ENCODE measurements around the gene GARIN5A. TPM values are rescaled to one million over a fixed set of nuclear protein-coding genes. Genes with fewer than 3 reads are reported as not detected.

Gene GARIN5A
- total and polyA plus RNA-seq, 2 of the 8 experiments (the other 6 are each of a cell fraction or from before 2014, with no cell fraction given), result 9.1 to 18.5 TPM

DNA sequence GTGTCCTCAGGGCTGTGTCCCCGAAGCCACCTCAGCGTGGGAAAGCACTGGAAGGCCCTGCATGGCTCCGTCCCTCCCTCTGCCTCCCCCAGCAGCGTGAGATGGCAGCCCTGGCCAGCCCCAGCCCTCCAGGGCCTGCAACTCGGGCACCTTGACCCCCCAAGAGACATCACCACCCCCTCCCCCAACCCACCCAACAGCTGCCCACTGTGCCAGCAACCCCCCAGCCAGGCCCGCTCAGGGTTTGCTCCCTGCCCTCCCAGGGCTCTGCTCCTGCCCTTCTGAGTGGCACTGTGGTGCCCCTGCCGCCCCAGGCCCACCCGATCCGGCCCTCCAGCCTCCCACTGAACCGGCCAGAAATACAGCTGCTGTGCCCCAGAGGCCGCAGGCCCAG lies 38.5 kb upstream of the GARIN5A start:
- no peak overlapping the region for H3K9ac ChIP-seq (replicated peaks in 1 of 4; ENCODE audit: extremely low read depth in 1 of 4, low read depth in 3 of 4, low read length in 3 of 4)
- H2AK5ac ChIP-seq (ENCODE audit: low read depth, low read length), result no peak overlapping the region
- H4K91ac ChIP-seq (replicated peaks; ENCODE audit: insufficient read length, low read length), result no peak overlapping the region
- no peaks in the 10 kb centered on the region for H3K79me2 ChIP-seq (ENCODE audit: control insufficient read depth in 1 of 2, insufficient read depth in 2 of 2, low read length in 2 of 2)
- H3K79me1 ChIP-seq (ENCODE audit: low read depth, low read length), result no peaks in the 10 kb centered on the region
- H3K56ac ChIP-seq (replicated peaks; ENCODE audit: insufficient read length, low read depth, low read length), result no peak overlapping the region
- no peak overlapping the region for H4K8ac ChIP-seq (ENCODE audit: extremely low read depth, insufficient read depth, low read length)
- H3K23me2 ChIP-seq (ENCODE audit: low read depth, low read length), result no peaks in the 10 kb centered on the region; the same call in 1 of the 2 replicates
- H3K36me3 ChIP-seq (ENCODE audit: control insufficient read depth in 2 of 4, insufficient read depth in 4 of 4, low read length in 3 of 4), result peaks cover 0 to 19% (median 0%) of the 10 kb centered on the region in 4 experiments; a peak in 2 of 8 replicates
- no peak overlapping the region for H3K23ac ChIP-seq (ENCODE audit: insufficient read length)
- no peak overlapping the region for H2BK120ac ChIP-seq (replicated peaks; ENCODE audit: low read depth, low read length)
- no peak overlapping the region for H2BK15ac ChIP-seq (ENCODE audit: low read length)
- no peak overlapping the region for H2AFZ ChIP-seq (ENCODE audit: low read length)
- H3K27me3 ChIP-seq (replicated peaks in 1 of 4; ENCODE audit: control insufficient read depth in 3 of 4, extremely low read depth in 1 of 4, insufficient read depth in 3 of 4, low read length in 3 of 4), result peaks cover 0 to 10% (median 4%) of the 10 kb centered on the region in 4 experiments; a peak in 6 of 7 replicates
- H2BK20ac ChIP-seq (ENCODE audit: low read length), result no peak overlapping the region
- peaks cover 0 to 6% (median 4%) of the 10 kb centered on the region in 4 experiments; a peak in 4 of 7 replicates for H3K4me1 ChIP-seq (replicated peaks in 1 of 4; ENCODE audit: control insufficient read depth in 3 of 4, insufficient read depth in 4 of 4, low read length in 3 of 4)
- H4K5ac ChIP-seq (ENCODE audit: insufficient read length, low read depth, low read length), result no peak overlapping the region
- CTCF ChIA-PET (ENCODE audit: partially characterized antibody), result interaction anchor here (0.9 to 19.3 kb wide), 3 partner anchors 22 to 181 kb away, joined by 3 to 206 read pairs (median 3); no protein-coding TSS in a partner anchor
- no peak overlapping the region for H3K14ac ChIP-seq (ENCODE audit: insufficient read length)
- no peak for TF ChIP-seq YY1 (IDR thresholded peaks at IDR 0.05; ENCODE audit: low read depth, low read length)
- no peak for TF ChIP-seq HDAC2 (IDR thresholded peaks at IDR 0.05; ENCODE audit: borderline replicate concordance in 1 of 2, low read depth in 2 of 2, low read length in 2 of 2)
- TF ChIP-seq SAP30 (IDR thresholded peaks at IDR 0.05; ENCODE audit: insufficient read depth, insufficient replicate concordance, low read length), result no peak
- TF ChIP-seq GTF2F1 (IDR thresholded peaks at IDR 0.05; ENCODE audit: borderline replicate concordance, low read depth, low read length), result no peak
- no peak for TF ChIP-seq SP4 (IDR thresholded peaks at IDR 0.05; ENCODE audit: low read length)
- POLR2A ChIA-PET (ENCODE audit: partially characterized antibody), result interaction anchor here (1.2 to 1.9 kb wide), 3 partner anchors 12 to 18 kb away, joined by 4 read pairs; no protein-coding TSS in a partner anchor
- no peak for FAIRE-seq
- no peak overlapping the region for H2BK12ac ChIP-seq (ENCODE audit: low read depth, low read length)
- no peak overlapping the region for H3K27ac ChIP-seq (ENCODE audit: low read depth, low read length)
- H3K18ac ChIP-seq (ENCODE audit: extremely low read depth, low read length), result no peak overlapping the region
- no peaks in the 10 kb centered on the region; a peak in 1 of 4 replicates for H3K9me3 ChIP-seq (ENCODE audit: insufficient read depth in 2 of 2, low read depth in 1 of 2, low read length in 1 of 2)
- WGBS, 2 experiments (ENCODE audit: extremely low coverage in 1 of 2, insufficient coverage in 1 of 2, insufficient read length in 1 of 2, insufficient replicate concordance in 2 of 2, low coverage in 1 of 2, low lambda C conversion rate in 2 of 2, missing lambda C conversion rate in 1 of 2), result no CpG with 5 or more reads among the region's 11 CpGs
- no peak for DNase-seq (ENCODE audit: low read depth in 1 of 2, low spot score in 2 of 2)
- no peak overlapping the region for H3K4me3 ChIP-seq (ENCODE audit: extremely low read depth in 1 of 4, insufficient read depth in 2 of 4, low read depth in 3 of 4, low read length in 4 of 4)
- H3K4me2 ChIP-seq (ENCODE audit: insufficient read depth in 1 of 2, low read depth in 2 of 2, low read length in 2 of 2), result no peak overlapping the region
- no peak overlapping the region for H2BK5ac ChIP-seq (ENCODE audit: low read depth, low read length)
- H4K20me1 ChIP-seq (replicated peaks in 1 of 2; ENCODE audit: control insufficient read depth in 1 of 2, insufficient read depth in 2 of 2, low read length in 2 of 2), result peaks cover 1 to 9% of the 10 kb centered on the region in 2 experiments
- no peak overlapping the region for H3K4ac ChIP-seq (replicated peaks; ENCODE audit: insufficient read length, low read depth, low read length)
